ENCODE measurements around the gene CNOT3. TPM values are rescaled to one million over a fixed set of nuclear protein-coding genes. Genes with fewer than 3 reads are reported as not detected.

The CNOT3 gene
- total RNA-seq, 1 experiment from 2014 or later, result 87.4 TPM

GRCh38 chr19:54153731-54154326 lies 16.3 kb downstream of the CNOT3 start:
- no peak for TF ChIP-seq CTCF (IDR thresholded peaks at IDR 0.05; ENCODE audit: unreplicated experiment)
- intact Hi-C loops (cut with micrococcal nuclease; ENCODE audit: unreplicated experiment), result no loop called here
- H3K27me3 Mint-ChIP-seq (ENCODE audit: unreplicated experiment), result no peaks in the 10 kb centered on the region
- peaks cover 98% of the 10 kb centered on the region for H3K36me3 Mint-ChIP-seq (ENCODE audit: insufficient read depth, unreplicated experiment)
- H3K9me3 Mint-ChIP-seq (ENCODE audit: low read depth, unreplicated experiment), result no peaks in the 10 kb centered on the region
- no peak for DNase-seq
- peaks cover 18% of the 10 kb centered on the region for H3K4me1 Mint-ChIP-seq (ENCODE audit: low read depth, unreplicated experiment)
- CTCF ChIA-PET, result no interaction called here
- peak overlapping the region; percentile 33 for H3K27ac Mint-ChIP-seq (ENCODE audit: unreplicated experiment)
- BruUV-seq (replicated peaks), result no TSS peak
- H3K4me3 Mint-ChIP-seq (ENCODE audit: low read depth, unreplicated experiment), result no peak overlapping the region

GRCh38 chr19:54154603-54155345 lies 17.2 kb downstream of the CNOT3 start:
- Mint-ChIP-seq H3K9me3 (ENCODE audit: low read depth, unreplicated experiment) (no peaks in the 10 kb centered on the region), H3K4me3 (ENCODE audit: low read depth, unreplicated experiment) (no peak overlapping the region), H3K27ac (ENCODE audit: unreplicated experiment) (peak overlapping the region; percentile 33), H3K4me1 (ENCODE audit: low read depth, unreplicated experiment) (peaks cover 18% of the 10 kb centered on the region), H3K27me3 (ENCODE audit: unreplicated experiment) (no peaks in the 10 kb centered on the region), H3K36me3 (ENCODE audit: insufficient read depth, unreplicated experiment) (peaks cover 98% of the 10 kb centered on the region)
- CTCF ChIA-PET, result no interaction called here
- TF ChIP-seq CTCF (IDR thresholded peaks at IDR 0.05; ENCODE audit: unreplicated experiment), result no peak
- intact Hi-C loops (cut with micrococcal nuclease; ENCODE audit: unreplicated experiment), result no loop called here
- no peak for DNase-seq
- no TSS peak for BruUV-seq (replicated peaks)

- no peak for DNase-seq
These were observed 18.1 kb downstream of the CNOT3 start for GRCh38 chr19:54155694-54156093.

GRCh38 chr19:54156490-54156889 lies 18.9 kb downstream of the CNOT3 start:
- intact Hi-C loops (cut with micrococcal nuclease; ENCODE audit: unreplicated experiment), result no loop called here
- H3K27me3 Mint-ChIP-seq (ENCODE audit: unreplicated experiment), result no peaks in the 10 kb centered on the region
- CTCF ChIA-PET, result no interaction called here
- no peak for TF ChIP-seq CTCF (IDR thresholded peaks at IDR 0.05; ENCODE audit: unreplicated experiment)
- peaks cover 98% of the 10 kb centered on the region for H3K36me3 Mint-ChIP-seq (ENCODE audit: insufficient read depth, unreplicated experiment)
- peak overlapping the region; percentile 10 for H3K4me3 Mint-ChIP-seq (ENCODE audit: low read depth, unreplicated experiment)
- peak overlapping the region; percentile 69 for H3K27ac Mint-ChIP-seq (ENCODE audit: unreplicated experiment)
- BruUV-seq (replicated peaks), result no TSS peak
- H3K4me1 Mint-ChIP-seq (ENCODE audit: low read depth, unreplicated experiment), result peaks cover 30% of the 10 kb centered on the region
- no peak for DNase-seq
- no peaks in the 10 kb centered on the region for H3K9me3 Mint-ChIP-seq (ENCODE audit: low read depth, unreplicated experiment)

More at GRCh38 chr19:54155694-54156093, 18.1 kb downstream of the CNOT3 start:
- intact Hi-C loops (cut with micrococcal nuclease; ENCODE audit: unreplicated experiment), result no loop called here
- no peak for TF ChIP-seq CTCF (IDR thresholded peaks at IDR 0.05; ENCODE audit: unreplicated experiment)
- Mint-ChIP-seq H3K4me1 (ENCODE audit: low read depth, unreplicated experiment) (peaks cover 23% of the 10 kb centered on the region), H3K27ac (ENCODE audit: unreplicated experiment) (no peak overlapping the region), H3K27me3 (ENCODE audit: unreplicated experiment) (no peaks in the 10 kb centered on the region), H3K4me3 (ENCODE audit: low read depth, unreplicated experiment) (no peak overlapping the region), H3K36me3 (ENCODE audit: insufficient read depth, unreplicated experiment) (peaks cover 98% of the 10 kb centered on the region), H3K9me3 (ENCODE audit: low read depth, unreplicated experiment) (no peaks in the 10 kb centered on the region)
- BruUV-seq (replicated peaks), result no TSS peak
- CTCF ChIA-PET, result no interaction called here

All from Calu3 (cell line).